Measurements from ENCODE around the gene SPPL3. TPM values are rescaled to one million over a fixed set of nuclear protein-coding genes. Genes with fewer than 3 reads are reported as not detected.

The SPPL3 gene
- total and polyA plus RNA-seq, 5 experiments from 2014 or later: 23.3 to 56.2 (median 37.3) TPM

DNA sequence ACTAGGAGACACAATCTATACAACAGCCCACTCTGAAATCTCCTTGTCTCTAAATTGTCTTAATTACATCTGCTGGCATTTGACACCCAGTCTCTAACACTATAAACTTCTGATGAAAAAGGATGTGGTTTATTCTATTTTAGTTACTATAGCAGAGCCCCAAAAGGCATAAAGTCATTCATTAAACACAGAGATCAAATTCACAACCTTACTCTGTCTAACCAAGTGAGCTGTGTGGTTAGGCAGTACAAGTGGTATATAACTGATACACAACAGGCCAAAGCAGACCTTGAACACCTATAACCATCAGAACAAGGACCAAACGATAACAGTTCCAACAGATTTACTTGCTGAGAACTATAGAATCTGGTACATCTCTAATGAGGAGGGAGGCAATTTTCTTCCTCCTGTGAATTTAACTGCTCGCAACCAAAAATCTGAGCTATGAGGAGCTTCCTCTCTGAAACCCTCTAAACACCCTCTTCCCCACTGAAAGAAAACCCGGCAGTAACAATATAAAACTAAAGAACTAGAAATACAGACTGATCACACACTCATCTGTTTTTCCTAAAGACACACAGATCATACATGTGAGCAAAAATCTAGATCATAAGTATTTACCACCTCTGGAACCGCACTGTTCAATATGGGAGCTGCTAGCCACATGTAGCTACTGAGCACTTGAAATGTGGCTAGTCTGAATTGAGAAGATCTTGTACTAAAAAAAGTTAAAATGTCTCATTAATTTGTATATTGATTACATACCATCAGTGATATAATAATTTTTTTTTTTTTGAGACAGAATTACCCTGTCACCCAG is 17.7 kb downstream of the SPPL3 start:
- POLR2A ChIA-PET: interaction anchor here (1.2 kb wide), 1 partner anchor 17 kb away, joined by 3 read pairs; no protein-coding TSS in a partner anchor
- Mint-ChIP-seq H3K27ac (peak overlapping the region; percentile 2 to 65 (median 42)), H3K9me3 (no peaks in the 10 kb centered on the region), H3K4me3 (peak overlapping the region in 9 of 10 donors; percentile 27 to 70 (median 54)), H3K4me1 (peaks cover 26 to 81% (median 68%) of the 10 kb centered on the region in 4 donors), H3K36me3 (peaks cover 0 to 14% (median 0%) of the 10 kb centered on the region in 3 donors), H3K27me3 (no peaks in the 10 kb centered on the region)
- DNase-seq: peak in 3 of 10 donors; percentile 25 to 42 (median 27)
- peak; percentile 78 to 85 for ATAC-seq

DNA sequence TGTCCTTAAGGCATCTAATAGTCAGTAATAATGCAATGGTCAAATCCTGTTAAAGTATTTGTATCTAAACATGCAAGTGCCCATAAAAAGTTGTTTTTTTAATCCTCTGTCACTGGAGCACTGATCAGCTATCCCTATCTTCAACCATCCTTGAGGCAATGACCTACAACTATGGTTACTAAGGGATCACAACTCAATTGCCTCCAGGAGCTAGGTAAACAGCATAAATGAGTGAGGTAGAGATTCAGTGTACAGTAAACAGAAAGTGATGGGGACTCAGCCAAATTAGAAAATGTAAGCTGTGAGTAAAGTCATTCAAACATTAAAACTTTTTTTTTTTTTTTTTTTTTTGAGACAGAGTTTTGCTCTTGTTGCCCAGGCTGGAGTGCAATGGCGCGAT is 18.6 kb downstream of the SPPL3 start:
- H3K4me1 Mint-ChIP-seq: peaks cover 24 to 81% (median 68%) of the 10 kb centered on the region in 4 donors
- DNase-seq (no peak), ATAC-seq (no peak)
- peak overlapping the region in 3 of 10 donors; percentile 26 to 46 (median 26) for H3K4me3 Mint-ChIP-seq
- POLR2A ChIA-PET: no interaction called here
- H3K36me3 Mint-ChIP-seq: peaks cover 0 to 15% (median 0%) of the 10 kb centered on the region in 3 donors
- H3K27me3 Mint-ChIP-seq: no peaks in the 10 kb centered on the region
- peak overlapping the region in 2 of 10 donors; percentile 29 to 43 for H3K27ac Mint-ChIP-seq
- no peaks in the 10 kb centered on the region for H3K9me3 Mint-ChIP-seq

DNA sequence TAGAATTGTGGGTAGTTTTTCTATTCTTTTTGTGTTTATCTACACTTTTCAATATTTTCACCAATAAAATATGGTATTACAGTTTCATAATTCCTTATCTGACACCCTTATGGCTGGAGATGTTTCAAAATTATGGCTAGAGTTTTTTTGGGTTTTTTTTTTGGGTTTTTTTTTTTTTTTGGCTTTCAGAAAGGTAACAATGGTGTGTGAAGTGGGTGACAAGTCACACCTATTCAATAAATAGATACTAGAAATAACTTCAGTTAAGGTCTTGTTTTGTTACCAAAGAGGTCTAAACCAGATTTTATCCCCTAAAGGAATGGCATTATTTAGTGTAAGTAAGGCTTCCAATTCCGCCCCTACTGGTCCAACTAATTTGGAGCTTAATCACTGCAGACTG is 19.5 kb downstream of the SPPL3 start:
- peaks cover 29 to 86% (median 75%) of the 10 kb centered on the region in 4 donors for H3K4me1 Mint-ChIP-seq
- POLR2A ChIA-PET: no interaction called here
- H3K27me3 Mint-ChIP-seq: no peaks in the 10 kb centered on the region
- DNase-seq: no peak
- no peak for ATAC-seq
- H3K36me3 Mint-ChIP-seq: peaks cover 0 to 18% (median 0%) of the 10 kb centered on the region in 3 donors
- no peaks in the 10 kb centered on the region for H3K9me3 Mint-ChIP-seq
- H3K27ac Mint-ChIP-seq: peak overlapping the region in 1 of 10 donors; percentile 19
- H3K4me3 Mint-ChIP-seq: peak overlapping the region in 2 of 10 donors; percentile 9 to 22

GRCh38 chr12:120882055-120882555 is 22.1 kb downstream of the SPPL3 start:
- no peak for DNase-seq
- no peak overlapping the region for H3K4me3 Mint-ChIP-seq
- peak overlapping the region in 2 of 10 donors; percentile 3 to 31 for H3K27ac Mint-ChIP-seq
- H3K4me1 Mint-ChIP-seq: peaks cover 33 to 74% (median 66%) of the 10 kb centered on the region in 4 donors
- no peaks in the 10 kb centered on the region for H3K9me3 Mint-ChIP-seq
- POLR2A ChIA-PET: no interaction called here
- H3K36me3 Mint-ChIP-seq: peaks cover 0 to 11% (median 0%) of the 10 kb centered on the region in 3 donors
- no peak for ATAC-seq
- no peaks in the 10 kb centered on the region for H3K27me3 Mint-ChIP-seq

GRCh38 chr12:120879718-120880300 is 24.3 kb downstream of the SPPL3 start:
- Mint-ChIP-seq H3K27ac (peak overlapping the region in 2 of 10 donors; percentile 5 to 51), H3K4me3 (no peak overlapping the region), H3K27me3 (no peaks in the 10 kb centered on the region), H3K9me3 (no peaks in the 10 kb centered on the region), H3K4me1 (peaks cover 29 to 68% (median 63%) of the 10 kb centered on the region in 4 donors), H3K36me3 (peaks cover 0 to 17% (median 0%) of the 10 kb centered on the region in 3 donors)
- DNase-seq: no peak
- POLR2A ChIA-PET: interaction anchor here (1.4 kb wide), 1 partner anchor 24 kb away, joined by 5 read pairs; the partner anchor contains the start of gene SPPL3
- no peak for ATAC-seq

DNA sequence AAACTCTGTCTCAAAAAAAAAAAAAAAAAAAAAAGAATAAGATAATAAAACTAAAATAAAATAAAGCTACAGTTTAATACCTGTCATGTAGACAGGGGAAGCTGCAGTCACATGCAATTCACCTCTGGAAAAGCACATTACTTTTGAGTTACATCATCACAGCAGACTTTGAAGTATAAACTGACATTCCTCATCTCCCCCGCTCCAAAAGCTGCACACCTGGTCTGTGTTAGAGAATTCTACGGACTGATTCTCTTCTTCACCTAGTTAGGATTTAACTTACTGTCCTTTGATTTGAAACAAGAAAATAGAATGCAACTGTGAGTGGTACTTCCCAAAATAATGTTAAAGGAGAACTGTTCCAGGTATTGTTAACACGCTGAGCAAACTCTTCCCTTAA is 25.1 kb downstream of the SPPL3 start:
- no peak for DNase-seq
- no peaks in the 10 kb centered on the region for H3K27me3 Mint-ChIP-seq
- H3K9me3 Mint-ChIP-seq: no peaks in the 10 kb centered on the region
- peaks cover 0 to 17% (median 0%) of the 10 kb centered on the region in 3 donors for H3K36me3 Mint-ChIP-seq
- peaks cover 28 to 67% (median 64%) of the 10 kb centered on the region in 4 donors for H3K4me1 Mint-ChIP-seq
- no peak overlapping the region for H3K27ac Mint-ChIP-seq
- POLR2A ChIA-PET: no interaction called here
- H3K4me3 Mint-ChIP-seq: no peak overlapping the region
- ATAC-seq: no peak

DNA sequence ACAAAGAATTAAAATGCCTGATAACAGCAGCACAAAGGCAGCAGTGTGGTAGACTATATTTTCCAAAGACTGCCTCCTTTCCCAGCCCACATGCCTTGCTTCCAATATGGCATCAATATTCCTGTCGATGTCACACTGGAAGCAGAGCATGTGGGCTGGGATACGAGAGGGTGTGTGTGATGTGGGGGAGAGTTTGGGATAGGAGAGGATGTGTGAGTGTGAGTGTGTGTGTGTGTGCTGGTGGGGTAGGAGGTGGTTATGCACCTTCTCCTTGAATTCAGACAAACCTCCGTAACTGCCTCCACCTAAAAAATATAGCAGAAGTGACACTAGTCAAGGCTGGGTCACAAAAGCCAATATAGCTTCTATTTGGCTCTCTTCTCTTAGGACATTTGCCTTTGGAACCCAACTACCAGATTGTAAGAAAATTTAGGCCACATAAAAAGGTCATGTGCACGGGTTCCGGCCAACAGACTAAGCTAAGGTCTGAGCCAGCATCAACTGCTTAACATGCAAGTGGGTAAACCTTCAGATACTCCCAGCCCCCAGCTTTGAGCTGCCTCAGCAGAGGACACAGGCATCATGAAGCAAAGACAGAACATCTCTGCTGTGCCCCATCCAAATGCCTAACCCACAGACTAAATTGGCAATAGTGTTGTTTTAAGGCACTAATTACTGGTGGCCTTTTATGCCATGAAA is 29.5 kb downstream of the SPPL3 start:
- Mint-ChIP-seq H3K9me3 (no peaks in the 10 kb centered on the region), H3K36me3 (peaks cover 0 to 18% (median 0%) of the 10 kb centered on the region in 3 donors), H3K4me3 (peak overlapping the region in 4 of 10 donors; percentile 6 to 19 (median 9)), H3K27me3 (no peaks in the 10 kb centered on the region), H3K4me1 (peaks cover 25 to 64% (median 63%) of the 10 kb centered on the region in 4 donors), H3K27ac (peak overlapping the region in 1 of 10 donors; percentile 21)
- no peak for ATAC-seq
- POLR2A ChIA-PET: no interaction called here
- no peak for DNase-seq

DNA sequence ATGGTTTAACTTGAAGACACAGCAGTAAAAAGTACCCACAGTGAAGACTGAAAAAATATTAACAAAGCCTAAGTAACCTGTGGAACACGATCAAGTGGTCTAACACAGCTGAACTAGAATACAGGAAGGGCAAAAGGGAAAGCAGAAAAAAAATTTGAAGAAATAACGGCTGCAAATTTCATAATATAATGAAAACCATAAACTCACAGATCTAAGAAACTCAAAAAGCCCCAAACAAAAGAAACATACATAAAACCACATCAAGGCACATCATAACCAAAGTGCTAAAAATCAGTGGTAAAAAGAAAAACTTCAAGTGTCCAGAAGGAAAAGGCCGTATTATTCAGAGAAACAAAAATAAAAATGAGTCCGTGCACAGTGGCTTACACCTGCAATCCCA is 30.9 kb downstream of the SPPL3 start:
- no peak for ATAC-seq

GRCh38 chr12:120872487-120872886 is 31.7 kb downstream of the SPPL3 start:
- Mint-ChIP-seq H3K27me3 (no peaks in the 10 kb centered on the region), H3K27ac (peak overlapping the region in 3 of 10 donors; percentile 13 to 52 (median 32)), H3K36me3 (peaks cover 0 to 24% (median 0%) of the 10 kb centered on the region in 3 donors), H3K4me1 (peaks cover 21 to 63% (median 61%) of the 10 kb centered on the region in 4 donors), H3K4me3 (peak overlapping the region in 4 of 10 donors; percentile 11 to 55 (median 40)), H3K9me3 (no peaks in the 10 kb centered on the region)
- POLR2A ChIA-PET: interaction anchor here (1.1 kb wide), 1 partner anchor 10 kb away, joined by 3 read pairs; no protein-coding TSS in a partner anchor
- ATAC-seq (no peak), DNase-seq (no peak)

More for the DNA sequence above, 30.9 kb downstream of the SPPL3 start:
- Mint-ChIP-seq H3K36me3 (peaks cover 0 to 18% (median 0%) of the 10 kb centered on the region in 3 donors), H3K4me3 (peak overlapping the region in 9 of 10 donors; percentile 1 to 67 (median 51)), H3K9me3 (no peaks in the 10 kb centered on the region), H3K27me3 (no peaks in the 10 kb centered on the region), H3K4me1 (peaks cover 21 to 63% (median 60%) of the 10 kb centered on the region in 4 donors), H3K27ac (peak overlapping the region in 7 of 10 donors; percentile 0 to 60 (median 13))
- DNase-seq: no peak
- POLR2A ChIA-PET: interaction anchor here (1.1 kb wide), 1 partner anchor 11 kb away, joined by 3 read pairs; no protein-coding TSS in a partner anchor

- Mint-ChIP-seq H3K36me3 (peaks cover 0 to 21% (median 0%) of the 10 kb centered on the region in 3 donors), H3K27ac (peak overlapping the region in 1 of 10 donors; percentile 48), H3K27me3 (no peaks in the 10 kb centered on the region), H3K9me3 (no peaks in the 10 kb centered on the region), H3K4me1 (peaks cover 13 to 59% (median 54%) of the 10 kb centered on the region in 4 donors), H3K4me3 (no peak overlapping the region)
- POLR2A ChIA-PET: no interaction called here
- no peak for DNase-seq
- ATAC-seq: no peak
Observed at GRCh38 chr12:120870415-120870814, 33.7 kb downstream of the SPPL3 start.

GRCh38 chr12:120869376-120869775 is 34.8 kb downstream of the SPPL3 start:
- no peak overlapping the region for H3K4me3 Mint-ChIP-seq
- no peaks in the 10 kb centered on the region for H3K9me3 Mint-ChIP-seq
- peaks cover 15 to 59% (median 54%) of the 10 kb centered on the region in 4 donors for H3K4me1 Mint-ChIP-seq
- POLR2A ChIA-PET: no interaction called here
- DNase-seq (no peak), ATAC-seq (no peak)
- no peak overlapping the region for H3K27ac Mint-ChIP-seq
- peaks cover 0 to 21% (median 0%) of the 10 kb centered on the region in 3 donors for H3K36me3 Mint-ChIP-seq
- no peaks in the 10 kb centered on the region for H3K27me3 Mint-ChIP-seq

DNA sequence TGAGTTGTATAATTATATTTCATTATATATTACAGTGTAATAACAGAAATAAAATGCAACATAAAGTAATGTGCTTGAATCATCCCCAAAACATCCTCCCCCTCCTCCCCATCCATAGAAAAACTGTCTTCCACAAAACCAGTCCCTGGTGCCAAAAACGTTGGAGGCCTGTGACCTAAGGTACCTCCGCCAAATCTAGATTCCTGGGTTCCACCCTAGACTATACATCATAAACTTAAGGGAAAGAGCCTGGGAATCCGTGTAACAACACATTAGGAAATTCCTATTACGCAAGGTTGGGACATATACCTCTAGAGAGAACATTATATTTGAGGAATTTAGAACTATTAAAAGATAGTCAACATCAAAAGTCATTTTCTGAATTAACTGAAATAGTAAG is 38.0 kb downstream of the SPPL3 start:
- DNase-seq (no peak), ATAC-seq (no peak)
- H3K36me3 Mint-ChIP-seq: peaks cover 0 to 20% (median 0%) of the 10 kb centered on the region in 3 donors
- H3K4me3 Mint-ChIP-seq: no peak overlapping the region
- no peaks in the 10 kb centered on the region for H3K9me3 Mint-ChIP-seq
- H3K27me3 Mint-ChIP-seq: no peaks in the 10 kb centered on the region
- POLR2A ChIA-PET: no interaction called here
- peaks cover 6 to 51% (median 49%) of the 10 kb centered on the region in 4 donors for H3K4me1 Mint-ChIP-seq
- peak overlapping the region in 1 of 10 donors; percentile 56 for H3K27ac Mint-ChIP-seq
